HepG2 (cell line): ENCODE data around the gene CDC37L1. TPM values are rescaled to one million over a fixed set of nuclear protein-coding genes. Genes with fewer than 3 reads are reported as not detected.

Experiments used
- ATAC-seq: fragments of 200-7000 bp; cut with Tn5 transposase; 3 replicates; pipeline ENCODE4 v1.9.1; 2020; ENCODE audit warnings: mild to moderate bottlenecking, moderate library complexity
- BruUV-seq: library from RNA; stranded (reverse); fragments of 400-500 nt; replicated peaks from 2 replicates; lab custom pipeline; 2021; lab: Mats Ljungman, UMichigan
- CTCF ChIA-PET: fragments of 300-600 bp; formaldehyde crosslinking; extraction: SDS; loops from one replicate; lab custom pipeline; 2021; ENCODE audit warnings: low total read pairs, inconsistent platforms, low intra/inter-chr PET ratio; lab: Yijun Ruan, JAX
- POLR2A ChIA-PET: fragments of 350-600 bp; sonication (Branson Sonifier 250); formaldehyde crosslinking; loops from one replicate; lab custom pipeline; 2020; ENCODE audit warnings: antibody characterized with exemption, inconsistent platforms; lab: Yijun Ruan, JAX
- DNase-seq: peaks from one replicate; pipeline ENCODE4 v3.0.0-alpha.2; 2015; ENCODE audit warnings: low spot score
- FAIRE-seq: peaks from 3 replicates; lab custom pipeline; 2011; peaks lifted over from hg19 to GRCh38; lab: Jason Lieb, UNC
- H2AFZ ChIP-seq: one replicate; pipeline ENCODE4 v1.6.1; 2011; ENCODE audit warnings: low read length, inconsistent platforms
- H3K27ac ChIP-seq: fragments of 300-600 bp; 3 replicates; pipeline ENCODE4 v1.8.0; 2011; ENCODE audit warnings: mixed run types, mild to moderate bottlenecking, mixed read lengths, low read length, inconsistent platforms; ENCODE audit not compliant: insufficient read depth; ENCODE audit errors: extremely low read length
- H3K27me3 ChIP-seq, 2 experiments: fragments of 200-600 bp in 1 of 2; 2 replicates in 1 of 2; 3 replicates in 1 of 2; pipeline versions ENCODE4 v1.6.0 to v1.8.0; 2011; ENCODE audit warnings: low read length in 2 of 2, mild to moderate bottlenecking in 2 of 2, moderate library complexity in 2 of 2, inconsistent platforms in 1 of 2; ENCODE audit not compliant: insufficient read depth in 2 of 2, control insufficient read depth in 1 of 2
- H3K36me3 ChIP-seq, 2 experiments: fragments of 200-600 bp in 1 of 2; replicated peaks in 1 of 2; 2 replicates in 1 of 2; 3 replicates in 1 of 2; pipeline versions ENCODE4 v1.5.1 to v1.8.0; 2011; ENCODE audit warnings: low read length in 2 of 2, inconsistent platforms in 1 of 2; ENCODE audit not compliant: insufficient read depth in 2 of 2, control insufficient read depth in 1 of 2
- H3K4me1 ChIP-seq: 2 replicates; pipeline ENCODE4 v1.5.1; 2012; ENCODE audit warnings: low read length, inconsistent platforms; ENCODE audit not compliant: insufficient read depth
- H3K4me2 ChIP-seq: 2 replicates; pipeline ENCODE4 v1.6.0; 2011; ENCODE audit warnings: low read depth, low read length, inconsistent platforms
- H3K4me3 ChIP-seq, 3 experiments: fragments of 200-600 bp in 1 of 3; sonication (generic), shearing (Covaris generic) in 1 of 3; replicated peaks in 1 of 3; 2 replicates each; pipeline ENCODE4 v1.5.1; 2011 to 2016; ENCODE audit warnings: low read length in 3 of 3, inconsistent platforms in 2 of 3, low read depth in 2 of 3, mild to moderate bottlenecking in 2 of 3, control low read depth in 1 of 3, mixed read lengths in 1 of 3; ENCODE audit not compliant: insufficient read depth in 1 of 3
- H3K79me2 ChIP-seq: one replicate; pipeline ENCODE4 v1.6.1; 2011; ENCODE audit warnings: low read length, inconsistent platforms; ENCODE audit not compliant: insufficient read depth
- H3K9ac ChIP-seq: 2 replicates; pipeline ENCODE4 v1.6.0; 2011; ENCODE audit warnings: mild to moderate bottlenecking, low read depth, low read length, inconsistent platforms; ENCODE audit not compliant: insufficient read depth
- H3K9me3 ChIP-seq: 2 replicates; pipeline ENCODE4 v1.5.1; 2012; ENCODE audit warnings: mild to moderate bottlenecking, low read length
- H4K20me1 ChIP-seq: 2 replicates; pipeline ENCODE4 v1.6.0; 2011; ENCODE audit warnings: inconsistent platforms, mild to moderate bottlenecking, low read length, moderate library complexity; ENCODE audit not compliant: insufficient read depth
- GTF2F1 ChIP-seq: fragments of 150-350 bp; IDR thresholded peaks from 2 replicates; pipeline ENCODE4 v1.6.1; 2014; ENCODE audit warnings: low read length
- HNRNPLL ChIP-seq: fragments of 200-400 bp; formaldehyde crosslinking; IDR thresholded peaks from 2 replicates; pipeline ENCODE4 v1.6.1; 2017; ENCODE audit warnings: mild to moderate bottlenecking, low read depth, low read length; ENCODE audit not compliant: poor library complexity, severe bottlenecking
- MBD4 ChIP-seq: IDR thresholded peaks from 2 replicates; pipeline ENCODE4 v1.6.1; 2012; ENCODE audit warnings: low read length, inconsistent platforms, borderline replicate concordance
- MEF2D ChIP-seq: sonication (generic); formaldehyde crosslinking; IDR thresholded peaks from 2 replicates; pipeline ENCODE4 v1.5.1; 2020; ENCODE audit warnings: mild to moderate bottlenecking, missing genetic modification reagents
- NFAT5 ChIP-seq: sonication (generic); formaldehyde crosslinking; IDR thresholded peaks from 2 replicates; pipeline ENCODE4 v1.4.0; 2020; ENCODE audit warnings: missing genetic modification reagents
- ZNF136 ChIP-seq: sonication (generic); formaldehyde crosslinking; IDR thresholded peaks from 2 replicates; pipeline ENCODE4 v1.8.1; 2022; ENCODE audit warnings: low read depth, mild to moderate bottlenecking, moderate library complexity, missing genetic modification reagents
- ZNF839 ChIP-seq: sonication (generic); formaldehyde crosslinking; IDR thresholded peaks from 2 replicates; pipeline ENCODE4 v1.4.0; 2020; ENCODE audit warnings: missing genetic modification reagents, mild to moderate bottlenecking, borderline replicate concordance
- WGBS: methylation state at CpG from one replicate; pipeline ENCODE4 v1.1.6; 2017; ENCODE audit warnings: low lambda C conversion rate; 5-methylcytosine and 5-hydroxymethylcytosine counted together
- in situ Hi-C: cut with HindIII; loops from 2 replicates; pipeline ENCODE4 v1.10.0; 2017; ENCODE audit warnings: low pct_unique_long_range_greater_than_20kb; ENCODE audit not compliant: extremely low pct_ligation_motif_present
- intact Hi-C: fragments of 100-400 bp; cut with micrococcal nuclease; formaldehyde crosslinking; loops from one replicate; pipeline ENCODE4 v1.10.0; 2022; ENCODE audit not compliant: unreplicated experiment
- polyA plus RNA-seq, 8 experiments: library from polyadenylated mRNA; depleted of rRNA in 3 of 8; stranded (reverse) in 7 of 8; unstranded in 1 of 8; fragments of >200 nt; fragmentation: Illumina TruSeq in 4 of 8; extraction: Trizol in 4 of 8; gene quantifications; 2 replicates each; pipeline versions ENCODE4 v1.2.1 to v1.2.3, GENCODE V29; 2011 to 2016; ENCODE audit warnings: low read depth in 4 of 8, missing spikeins in 1 of 8, mixed read lengths in 1 of 8; ENCODE audit not compliant: insufficient read depth in 1 of 8
- total RNA-seq, 5 experiments: library from RNA; depleted of rRNA; stranded (reverse); fragments of >200 nt; fragmentation: Illumina TruSeq; extraction: Trizol; gene quantifications; 2 replicates each; pipeline ENCODE4 v1.2.3, GENCODE V29; 2016; ENCODE audit warnings: low read depth in 1 of 5
- TF ChIP-seq, protein P1 (sequence below): IDR thresholded peaks from 2 replicates; pipeline ENCODE4 v1.6.1; 2016; ENCODE audit warnings: low read depth, missing genetic modification reagents, missing compliant biosample characterization
- TF ChIP-seq, protein P2 (sequence below), 2 experiments: sonication (generic) in 1 of 2; formaldehyde crosslinking in 1 of 2; IDR thresholded peaks; 2 replicates each; pipeline versions ENCODE4 v1.4.0 to v1.6.1; 2016 to 2020; ENCODE audit warnings: borderline replicate concordance in 1 of 2, low read depth in 1 of 2, mild to moderate bottlenecking in 1 of 2, missing genetic modification reagents in 1 of 2

The CDC37L1 gene
- total and polyA plus RNA-seq, 2 of the 13 experiments (the other 11 are each of a cell fraction or from before 2014, with no cell fraction given) = 5.5 to 17.0 TPM

GRCh38 chr9:4718911-4719310 lies 39.5 kb downstream of the CDC37L1 start:
- FAIRE-seq (no peak), DNase-seq (no peak), ATAC-seq (no peak)
- peaks cover under 1% of the 10 kb centered on the region for H3K79me2 ChIP-seq
- H3K36me3 ChIP-seq = peaks cover 21 to 88% of the 10 kb centered on the region in 2 experiments
- intact Hi-C loops = no loop called here
- no peak overlapping the region for H3K4me2 ChIP-seq
- no peak overlapping the region for H2AFZ ChIP-seq
- in situ Hi-C loops = no loop called here
- H3K27ac ChIP-seq = no peak overlapping the region
- H3K9ac ChIP-seq = no peak overlapping the region
- no TSS peak for BruUV-seq
- 98% methylated on average over 6 of the region's 6 CpGs for WGBS
- ChIA-PET CTCF (no interaction called here), POLR2A (no interaction called here)
- H3K27me3 ChIP-seq = no peaks in the 10 kb centered on the region
- H4K20me1 ChIP-seq = no peaks in the 10 kb centered on the region
- no peaks in the 10 kb centered on the region for H3K4me1 ChIP-seq
- no peaks in the 10 kb centered on the region for H3K9me3 ChIP-seq
- no peak overlapping the region for H3K4me3 ChIP-seq
- TF ChIP-seq MEF2D (CRISPR knock-in tag) (no peak), ZNF839 (CRISPR knock-in tag) (no peak), GTF2F1 (no peak), NFAT5 (CRISPR knock-in tag) (no peak), ZNF136 (no peak), MBD4 (no peak), HNRNPLL (no peak)
- TF ChIP-seq, protein P1, sequence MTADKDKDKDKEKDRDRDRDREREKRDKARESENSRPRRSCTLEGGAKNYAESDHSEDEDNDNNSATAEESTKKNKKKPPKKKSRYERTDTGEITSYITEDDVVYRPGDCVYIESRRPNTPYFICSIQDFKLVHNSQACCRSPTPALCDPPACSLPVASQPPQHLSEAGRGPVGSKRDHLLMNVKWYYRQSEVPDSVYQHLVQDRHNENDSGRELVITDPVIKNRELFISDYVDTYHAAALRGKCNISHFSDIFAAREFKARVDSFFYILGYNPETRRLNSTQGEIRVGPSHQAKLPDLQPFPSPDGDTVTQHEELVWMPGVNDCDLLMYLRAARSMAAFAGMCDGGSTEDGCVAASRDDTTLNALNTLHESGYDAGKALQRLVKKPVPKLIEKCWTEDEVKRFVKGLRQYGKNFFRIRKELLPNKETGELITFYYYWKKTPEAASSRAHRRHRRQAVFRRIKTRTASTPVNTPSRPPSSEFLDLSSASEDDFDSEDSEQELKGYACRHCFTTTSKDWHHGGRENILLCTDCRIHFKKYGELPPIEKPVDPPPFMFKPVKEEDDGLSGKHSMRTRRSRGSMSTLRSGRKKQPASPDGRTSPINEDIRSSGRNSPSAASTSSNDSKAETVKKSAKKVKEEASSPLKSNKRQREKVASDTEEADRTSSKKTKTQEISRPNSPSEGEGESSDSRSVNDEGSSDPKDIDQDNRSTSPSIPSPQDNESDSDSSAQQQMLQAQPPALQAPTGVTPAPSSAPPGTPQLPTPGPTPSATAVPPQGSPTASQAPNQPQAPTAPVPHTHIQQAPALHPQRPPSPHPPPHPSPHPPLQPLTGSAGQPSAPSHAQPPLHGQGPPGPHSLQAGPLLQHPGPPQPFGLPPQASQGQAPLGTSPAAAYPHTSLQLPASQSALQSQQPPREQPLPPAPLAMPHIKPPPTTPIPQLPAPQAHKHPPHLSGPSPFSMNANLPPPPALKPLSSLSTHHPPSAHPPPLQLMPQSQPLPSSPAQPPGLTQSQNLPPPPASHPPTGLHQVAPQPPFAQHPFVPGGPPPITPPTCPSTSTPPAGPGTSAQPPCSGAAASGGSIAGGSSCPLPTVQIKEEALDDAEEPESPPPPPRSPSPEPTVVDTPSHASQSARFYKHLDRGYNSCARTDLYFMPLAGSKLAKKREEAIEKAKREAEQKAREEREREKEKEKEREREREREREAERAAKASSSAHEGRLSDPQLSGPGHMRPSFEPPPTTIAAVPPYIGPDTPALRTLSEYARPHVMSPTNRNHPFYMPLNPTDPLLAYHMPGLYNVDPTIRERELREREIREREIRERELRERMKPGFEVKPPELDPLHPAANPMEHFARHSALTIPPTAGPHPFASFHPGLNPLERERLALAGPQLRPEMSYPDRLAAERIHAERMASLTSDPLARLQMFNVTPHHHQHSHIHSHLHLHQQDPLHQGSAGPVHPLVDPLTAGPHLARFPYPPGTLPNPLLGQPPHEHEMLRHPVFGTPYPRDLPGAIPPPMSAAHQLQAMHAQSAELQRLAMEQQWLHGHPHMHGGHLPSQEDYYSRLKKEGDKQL = no peak
- TF ChIP-seq, protein P2, sequence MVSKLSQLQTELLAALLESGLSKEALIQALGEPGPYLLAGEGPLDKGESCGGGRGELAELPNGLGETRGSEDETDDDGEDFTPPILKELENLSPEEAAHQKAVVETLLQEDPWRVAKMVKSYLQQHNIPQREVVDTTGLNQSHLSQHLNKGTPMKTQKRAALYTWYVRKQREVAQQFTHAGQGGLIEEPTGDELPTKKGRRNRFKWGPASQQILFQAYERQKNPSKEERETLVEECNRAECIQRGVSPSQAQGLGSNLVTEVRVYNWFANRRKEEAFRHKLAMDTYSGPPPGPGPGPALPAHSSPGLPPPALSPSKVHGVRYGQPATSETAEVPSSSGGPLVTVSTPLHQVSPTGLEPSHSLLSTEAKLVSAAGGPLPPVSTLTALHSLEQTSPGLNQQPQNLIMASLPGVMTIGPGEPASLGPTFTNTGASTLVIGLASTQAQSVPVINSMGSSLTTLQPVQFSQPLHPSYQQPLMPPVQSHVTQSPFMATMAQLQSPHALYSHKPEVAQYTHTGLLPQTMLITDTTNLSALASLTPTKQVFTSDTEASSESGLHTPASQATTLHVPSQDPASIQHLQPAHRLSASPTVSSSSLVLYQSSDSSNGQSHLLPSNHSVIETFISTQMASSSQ (IDR thresholded peaks at IDR 0.05; ENCODE audit: low read depth) = no peak
- TF ChIP-seq, protein P2 (CRISPR knock-in tag; IDR thresholded peaks at IDR 0.05; ENCODE audit: borderline replicate concordance) = no peak
